SIG-M5 treated with dmso at 0.1 percent for 504 hours (cell line): ENCODE results near the gene UTP14C.
"Not testable (repeated sequence)": the region's sequence is repeated elsewhere in the genome, so short reads cannot be mapped to it uniquely, and the experiment has no call there.

Source experiments
- DNase-seq: peaks from one replicate; lab custom pipeline; 2025; ENCODE audit not compliant: unreplicated experiment; lab: John Stamatoyannopoulos, UW

UTP14C gene

DNA sequence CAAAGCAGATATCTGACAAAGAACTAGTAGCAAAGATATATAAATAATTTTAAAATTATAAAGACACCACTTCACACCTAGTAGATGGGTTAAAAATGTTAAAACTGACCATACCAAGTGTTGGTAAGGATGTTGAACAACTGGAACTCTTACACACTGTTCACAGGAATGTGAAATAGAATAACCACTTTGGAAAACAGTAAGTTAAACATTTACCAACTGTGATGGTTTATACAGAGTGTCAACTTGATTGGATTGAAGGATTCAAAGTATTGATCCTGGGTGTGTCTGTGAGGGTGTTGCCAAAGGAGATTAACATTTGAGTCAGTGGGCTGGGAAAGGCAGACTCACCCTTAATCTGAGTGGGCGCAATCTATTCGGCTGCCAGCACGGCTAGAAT, 19.2 kb downstream of the UTP14C start:
- DNase-seq: no peak

DNA sequence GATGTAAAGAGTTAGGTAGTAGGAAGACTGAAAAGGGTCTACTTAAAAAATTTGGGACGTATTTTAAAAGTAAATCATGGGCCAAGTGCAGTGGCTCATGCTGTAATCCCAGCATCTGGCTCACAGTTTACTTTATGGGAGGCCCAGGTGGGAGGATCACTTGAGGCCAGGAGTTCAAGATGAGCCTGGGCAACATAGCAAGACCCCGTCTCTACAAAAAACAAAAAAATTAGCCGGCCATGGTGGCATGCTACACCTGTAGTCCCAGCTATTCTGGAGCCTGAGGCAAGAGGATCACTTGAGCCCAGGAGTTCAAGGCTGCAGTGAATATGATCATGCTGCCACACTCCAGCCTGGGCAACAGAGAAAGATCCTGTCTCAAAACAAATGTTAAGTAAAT, 23.0 kb downstream of the UTP14C start:
- DNase-seq: no peak

DNA sequence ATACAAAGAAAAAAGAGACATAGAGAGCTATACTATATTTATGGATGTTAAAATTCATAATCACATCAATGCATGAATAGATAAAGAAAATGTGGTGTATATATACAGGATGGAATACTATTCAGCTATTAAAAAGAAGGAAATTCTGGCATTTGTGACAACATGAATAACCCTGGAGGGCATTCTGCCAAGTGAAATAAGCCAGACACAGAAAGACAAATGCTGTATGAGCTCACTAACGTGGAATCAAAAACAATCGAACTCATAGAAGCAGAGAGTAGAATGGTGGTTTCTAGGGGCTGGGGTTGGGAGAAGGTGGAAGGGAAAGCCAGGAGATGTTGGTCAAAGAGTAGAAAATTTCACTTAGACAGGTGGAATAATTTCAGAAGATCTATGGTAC, 24.0 kb downstream of the UTP14C start:
- no peak for DNase-seq

DNA sequence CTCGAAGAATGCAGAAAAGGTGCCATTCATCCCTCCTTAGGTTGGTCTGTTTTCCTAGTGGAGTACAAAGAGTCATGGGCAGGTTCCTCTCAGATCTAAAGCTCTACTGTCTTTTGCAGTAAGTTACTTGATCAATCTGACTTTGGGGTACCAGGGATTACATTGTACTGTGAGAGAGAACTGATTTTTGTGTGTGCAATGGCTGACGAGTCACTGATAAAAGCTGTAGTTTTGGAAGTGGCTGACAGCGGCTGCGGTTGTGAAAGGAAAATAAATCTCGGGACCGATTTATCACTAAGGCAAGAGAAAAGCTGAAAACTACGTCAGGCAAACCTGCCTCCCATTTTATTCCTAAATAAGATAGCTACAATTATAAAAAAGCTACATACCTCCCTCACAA, 26.9 kb downstream of the UTP14C start:
- DNase-seq: no peak

DNA sequence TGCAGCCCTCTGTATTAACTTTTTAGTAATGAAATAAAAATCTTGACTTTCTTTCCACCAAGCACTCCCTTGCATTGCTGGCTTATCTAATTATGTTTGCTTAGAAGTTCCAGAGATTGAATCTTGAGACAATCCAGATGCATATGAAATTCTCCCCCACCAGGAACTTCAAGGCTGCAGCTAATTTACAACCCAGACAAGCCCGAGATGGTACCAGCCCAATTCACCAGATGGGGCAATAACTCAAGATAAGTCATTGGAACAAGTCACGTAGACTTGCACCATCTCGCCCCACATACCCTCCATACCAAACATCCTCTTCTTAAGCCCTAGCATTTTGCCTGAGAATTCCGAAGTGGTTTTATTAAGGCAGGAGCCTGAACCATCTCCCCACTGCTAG, 29.0 kb downstream of the UTP14C start:
- no peak for DNase-seq

DNA sequence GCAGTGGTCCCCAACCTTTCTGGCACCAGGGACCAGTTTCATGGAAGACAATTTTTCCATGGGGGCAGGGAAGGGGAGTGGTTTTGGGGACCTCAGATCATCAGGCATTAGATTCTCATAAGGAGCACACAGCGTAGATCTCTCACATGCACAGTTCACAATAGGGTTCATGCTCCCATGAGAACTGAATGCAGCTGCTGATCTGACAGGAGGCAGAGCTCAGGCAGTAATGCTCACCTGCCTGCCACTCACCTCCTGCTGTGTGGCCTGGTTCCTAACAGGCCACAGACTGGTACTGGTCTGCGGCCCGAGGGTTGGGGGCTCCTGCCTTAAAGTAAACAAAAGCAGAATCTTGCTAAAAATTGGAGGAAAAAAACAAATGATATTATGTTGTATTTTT, 36.6 kb downstream of the UTP14C start:
- not testable (repeated sequence) for DNase-seq

DNA sequence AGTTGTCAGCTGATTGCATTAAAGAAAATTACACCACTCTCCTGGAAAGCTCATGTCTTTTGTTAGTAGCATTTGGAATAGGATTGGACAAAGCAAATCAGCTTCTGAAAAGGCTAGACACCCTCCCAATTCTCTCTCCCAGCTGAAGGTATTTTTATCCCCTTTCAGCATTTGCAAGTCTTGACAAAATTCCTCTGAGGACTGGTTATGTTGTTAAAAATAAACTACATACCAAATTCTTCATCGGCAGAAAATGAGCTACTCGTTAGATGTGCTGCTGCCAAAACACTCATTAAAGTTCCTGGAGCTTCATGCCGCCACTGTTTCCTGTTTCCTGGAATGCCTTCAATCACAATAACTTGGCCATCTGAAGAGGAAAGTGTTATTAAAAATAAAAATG, 37.1 kb downstream of the UTP14C start:
- no peak for DNase-seq

DNA sequence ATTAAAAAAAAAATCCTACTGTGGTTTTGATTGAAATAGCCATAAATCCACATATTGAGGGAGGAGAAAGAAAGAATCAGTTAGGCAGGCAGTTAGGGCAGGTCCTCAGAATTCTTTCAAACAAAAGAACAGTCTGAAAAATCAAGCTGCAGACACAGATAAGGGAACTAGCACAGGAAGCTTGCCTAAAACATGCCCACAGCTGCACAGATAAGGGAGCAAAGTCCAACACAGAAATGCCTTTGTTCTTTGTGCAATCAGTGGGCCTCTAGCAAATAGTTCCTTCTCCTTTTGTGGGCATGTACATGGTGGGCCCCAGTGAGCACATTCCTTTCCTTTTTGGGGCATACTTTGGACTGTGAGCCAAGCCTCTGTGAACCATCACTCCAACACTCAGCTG, 42.7 kb downstream of the UTP14C start:
- DNase-seq: peak; percentile 14

DNA sequence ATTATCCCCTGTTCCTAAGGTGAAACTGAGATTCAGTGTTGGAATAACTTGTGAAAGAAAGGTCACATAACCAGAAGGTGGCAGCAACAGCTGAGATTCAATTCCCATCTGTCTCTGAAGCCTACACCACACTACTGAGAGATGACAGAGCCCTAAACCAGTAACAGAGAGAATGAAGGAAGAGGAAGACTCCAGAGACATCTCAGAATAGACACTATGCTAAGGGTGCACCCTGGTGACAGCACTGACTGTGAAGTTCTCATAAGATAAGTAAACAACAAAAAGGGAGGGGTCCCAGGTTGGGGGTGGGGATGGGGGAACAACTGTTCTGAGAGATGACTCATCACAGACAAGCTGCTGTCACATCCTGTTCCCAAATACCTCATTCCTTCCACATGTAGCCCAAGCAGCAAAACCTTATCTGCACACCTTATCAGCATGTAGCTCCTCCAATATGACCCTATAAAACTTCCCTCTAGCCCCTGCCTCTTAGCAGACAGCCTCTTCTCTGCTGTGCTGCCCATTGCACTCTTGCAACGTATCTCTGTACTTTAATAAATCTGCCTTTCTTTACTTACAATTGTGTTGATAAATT, 46.5 kb downstream of the UTP14C start:
- DNase-seq: peak; percentile 2
